ENCODE measurements around the gene MYRFL. TPM values are rescaled to one million over a fixed set of nuclear protein-coding genes. Genes with fewer than 3 reads are reported as not detected.

Gene MYRFL
- total RNA-seq, 1 experiment from 2014 or later, result 0.57 TPM

DNA sequence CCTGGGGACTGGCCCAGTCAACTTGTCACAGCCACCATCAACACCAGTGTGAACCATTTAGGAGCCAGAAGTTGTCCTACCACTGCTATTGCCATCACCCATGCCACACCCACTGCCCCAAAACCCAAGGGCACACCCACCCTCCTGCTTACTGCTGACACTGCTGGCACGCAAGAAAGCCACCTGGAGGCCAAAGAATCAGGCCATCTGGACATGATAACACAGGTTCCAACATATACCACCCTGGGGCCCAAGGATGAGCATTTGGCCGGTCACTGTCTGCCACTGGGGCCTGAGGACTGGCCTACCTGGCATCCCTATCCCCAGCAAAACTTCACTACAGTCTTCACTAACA, 181.6 kb downstream of the MYRFL start:
- H2BK20ac ChIP-seq (ENCODE audit: low read depth, low read length, poor library complexity, severe bottlenecking), result no peak overlapping the region
- no peaks in the 10 kb centered on the region for H3K4me1 ChIP-seq (ENCODE audit: insufficient read depth, low read length)
- H3K23me2 ChIP-seq (ENCODE audit: insufficient read length, low read depth, low read length, poor library complexity, severe bottlenecking), result no peaks in the 10 kb centered on the region
- no peak for DNase-seq
- H3K23ac ChIP-seq (ENCODE audit: insufficient read length, low read depth, low read length), result no peak overlapping the region
- no CpG with 5 or more reads among the region's 2 CpGs for WGBS (ENCODE audit: extremely low coverage, insufficient read length, low lambda C conversion rate)
- H3K4ac ChIP-seq (ENCODE audit: low read depth, low read length), result no peak overlapping the region
- H2BK5ac ChIP-seq (ENCODE audit: insufficient read length, low read length), result no peak overlapping the region
- peaks cover 13 to 19% of the 10 kb centered on the region in 2 experiments for H3K9me3 Mint-ChIP-seq
- H3K4me2 ChIP-seq (ENCODE audit: insufficient read depth, insufficient read length, low read length), result no peak overlapping the region
- H3K36me3 Mint-ChIP-seq (ENCODE audit: insufficient read depth in 1 of 3, low read depth in 3 of 3), result peaks cover 3 to 22% (median 15%) of the 10 kb centered on the region in 3 experiments; a peak in 5 of 7 replicates
- H3K4me3 Mint-ChIP-seq, result no peak overlapping the region
- H4K91ac ChIP-seq (ENCODE audit: insufficient read length, low read depth, low read length), result no peak overlapping the region
- no peaks in the 10 kb centered on the region for H3K79me1 ChIP-seq (ENCODE audit: insufficient read depth, low read depth, low read length, poor library complexity, severe bottlenecking)
- H3K27me3 Mint-ChIP-seq (ENCODE audit: low read depth), result no peaks in the 10 kb centered on the region; the same call in 1 of the 2 replicates
- H4K5ac ChIP-seq (ENCODE audit: insufficient read length, low read depth, low read length), result no peak overlapping the region
- H3K56ac ChIP-seq (ENCODE audit: insufficient read length, low read depth, low read length), result no peak overlapping the region
- no peaks in the 10 kb centered on the region for H4K20me1 ChIP-seq (ENCODE audit: control insufficient read depth, insufficient read depth, insufficient read length)
- H3K27ac ChIP-seq (ENCODE audit: insufficient read length, low read depth, low read length), result no peak overlapping the region
- H3K9me3 ChIP-seq (ENCODE audit: control insufficient read depth, low read depth, low read length), result no peaks in the 10 kb centered on the region
- no peak overlapping the region for H2BK15ac ChIP-seq (ENCODE audit: low read depth, low read length)
- H2AFZ ChIP-seq (ENCODE audit: low read length), result no peak overlapping the region
- no peak overlapping the region for H3K9ac ChIP-seq (ENCODE audit: extremely low read depth, insufficient read length, low read length)
- H4K8ac ChIP-seq (replicated peaks; ENCODE audit: insufficient read length, low read depth, low read length), result no peak overlapping the region
- H3K27me3 ChIP-seq (ENCODE audit: insufficient read depth, low read length), result no peaks in the 10 kb centered on the region
- no peak overlapping the region for H2AK5ac ChIP-seq (ENCODE audit: insufficient read length, low read length)
- H3T11ph ChIP-seq (ENCODE audit: low read length), result no peak overlapping the region
- H3K18ac ChIP-seq (ENCODE audit: insufficient read length, low read depth, low read length), result no peak overlapping the region
- peak overlapping the region in 1 of 3 experiments; percentile 94; a peak in 2 of 7 replicates for H3K27ac Mint-ChIP-seq
- TF ChIP-seq, protein P1, sequence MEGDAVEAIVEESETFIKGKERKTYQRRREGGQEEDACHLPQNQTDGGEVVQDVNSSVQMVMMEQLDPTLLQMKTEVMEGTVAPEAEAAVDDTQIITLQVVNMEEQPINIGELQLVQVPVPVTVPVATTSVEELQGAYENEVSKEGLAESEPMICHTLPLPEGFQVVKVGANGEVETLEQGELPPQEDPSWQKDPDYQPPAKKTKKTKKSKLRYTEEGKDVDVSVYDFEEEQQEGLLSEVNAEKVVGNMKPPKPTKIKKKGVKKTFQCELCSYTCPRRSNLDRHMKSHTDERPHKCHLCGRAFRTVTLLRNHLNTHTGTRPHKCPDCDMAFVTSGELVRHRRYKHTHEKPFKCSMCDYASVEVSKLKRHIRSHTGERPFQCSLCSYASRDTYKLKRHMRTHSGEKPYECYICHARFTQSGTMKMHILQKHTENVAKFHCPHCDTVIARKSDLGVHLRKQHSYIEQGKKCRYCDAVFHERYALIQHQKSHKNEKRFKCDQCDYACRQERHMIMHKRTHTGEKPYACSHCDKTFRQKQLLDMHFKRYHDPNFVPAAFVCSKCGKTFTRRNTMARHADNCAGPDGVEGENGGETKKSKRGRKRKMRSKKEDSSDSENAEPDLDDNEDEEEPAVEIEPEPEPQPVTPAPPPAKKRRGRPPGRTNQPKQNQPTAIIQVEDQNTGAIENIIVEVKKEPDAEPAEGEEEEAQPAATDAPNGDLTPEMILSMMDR (conservative IDR thresholded peaks at IDR 0.05), result no peak
- H2BK120ac ChIP-seq (ENCODE audit: low read depth, low read length, poor library complexity, severe bottlenecking), result no peak overlapping the region
- H3K14ac ChIP-seq (ENCODE audit: insufficient read depth, low read length), result no peak overlapping the region
- H2BK12ac ChIP-seq (ENCODE audit: insufficient read length, low read depth, low read length), result no peak overlapping the region
- H3K4me1 Mint-ChIP-seq, result peaks cover 2 to 4% of the 10 kb centered on the region in 2 experiments; a peak in 3 of 4 replicates
- H3K79me2 ChIP-seq (ENCODE audit: insufficient read depth, low read length), result no peaks in the 10 kb centered on the region
